HG03280 (cell line): ENCODE measurements around the gene LZIC.

Experiments
- ATAC-seq: cut with Tn5 transposase; IDR thresholded peaks from one replicate; pipeline ENCODE4 v1.9.1; 2021; ENCODE audit warnings: mild to moderate bottlenecking, moderate library complexity; ENCODE audit not compliant: unreplicated experiment

LZIC gene

DNA sequence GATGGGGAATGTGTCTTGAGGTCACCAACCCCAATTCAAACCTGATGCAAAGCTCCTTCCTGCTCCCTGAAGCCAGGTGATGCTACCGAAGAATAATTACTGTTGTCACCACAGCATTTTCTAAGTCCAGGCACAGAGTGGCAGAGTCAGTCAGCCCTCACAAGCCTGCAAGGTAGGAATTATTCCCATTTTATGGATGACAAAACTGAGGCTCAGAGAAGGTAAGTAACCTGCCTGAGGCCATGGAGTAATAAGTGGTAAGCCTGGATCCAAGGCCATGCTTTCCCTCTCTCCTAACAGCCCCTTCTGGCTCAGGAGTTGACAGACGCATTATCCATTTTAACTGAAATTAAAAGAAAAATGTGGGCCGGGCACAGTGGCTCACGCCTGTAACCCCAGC, 56.1 kb downstream of the LZIC start:
- ATAC-seq: no peak

GRCh38 chr1:9886092-9886742, 57.0 kb downstream of the LZIC start:
- ATAC-seq: no peak

DNA sequence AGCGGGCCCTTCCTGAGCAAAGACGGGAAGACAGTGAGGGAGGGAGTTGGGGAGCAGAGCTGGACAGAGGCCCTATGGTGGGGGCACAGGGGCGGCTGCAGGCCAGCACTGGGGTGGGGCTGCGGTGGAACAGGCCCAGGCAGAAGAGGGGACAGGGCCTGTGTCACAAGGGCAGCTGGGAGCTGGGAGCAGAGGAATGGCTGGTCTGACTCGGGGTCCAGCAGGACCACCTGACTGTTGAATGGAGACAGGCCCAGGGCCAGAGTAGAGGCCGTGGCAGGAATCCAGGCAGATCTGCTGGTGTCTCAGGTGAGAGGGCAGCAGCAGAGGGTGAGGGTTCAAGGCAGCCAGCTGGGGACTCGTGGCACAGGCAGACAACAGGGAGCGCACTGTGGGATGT, 58.4 kb downstream of the LZIC start:
- no peak for ATAC-seq

- ATAC-seq: no peak
These were observed 59.4 kb downstream of the LZIC start for GRCh38 chr1:9883585-9884449.

- ATAC-seq: no peak
These were observed 60.3 kb downstream of the LZIC start for GRCh38 chr1:9882945-9883303.

- no peak for ATAC-seq
These were observed 60.8 kb downstream of the LZIC start for GRCh38 chr1:9882296-9882944.

DNA sequence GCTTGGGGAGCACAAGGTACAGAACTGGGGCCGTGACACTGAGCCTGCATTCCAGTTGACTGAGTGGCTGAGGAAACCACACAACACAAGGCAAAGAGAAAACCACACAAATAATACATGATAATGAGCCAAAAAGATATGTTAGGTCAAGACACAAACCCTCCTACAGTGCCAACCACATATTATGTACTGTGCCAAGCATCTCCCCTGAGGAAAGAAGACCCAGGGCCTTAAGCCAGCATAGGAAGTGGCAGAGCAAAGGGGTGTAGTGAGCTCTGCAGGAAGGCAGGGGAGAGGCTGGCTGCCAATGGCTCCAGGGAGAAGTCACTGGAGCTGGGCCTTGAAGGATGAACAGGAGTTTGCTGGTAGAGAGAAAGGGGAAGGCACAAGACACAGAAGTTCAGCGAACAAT, 61.3 kb downstream of the LZIC start:
- ATAC-seq: no peak
